ENCODE measurements around the gene AATK. TPM values are rescaled to one million over a fixed set of nuclear protein-coding genes. Genes with fewer than 3 reads are reported as not detected.

The AATK gene
- polyA plus RNA-seq, 2 of the 4 experiments (the other 2 are of a cell fraction): 0.26 to 0.37 TPM

DNA sequence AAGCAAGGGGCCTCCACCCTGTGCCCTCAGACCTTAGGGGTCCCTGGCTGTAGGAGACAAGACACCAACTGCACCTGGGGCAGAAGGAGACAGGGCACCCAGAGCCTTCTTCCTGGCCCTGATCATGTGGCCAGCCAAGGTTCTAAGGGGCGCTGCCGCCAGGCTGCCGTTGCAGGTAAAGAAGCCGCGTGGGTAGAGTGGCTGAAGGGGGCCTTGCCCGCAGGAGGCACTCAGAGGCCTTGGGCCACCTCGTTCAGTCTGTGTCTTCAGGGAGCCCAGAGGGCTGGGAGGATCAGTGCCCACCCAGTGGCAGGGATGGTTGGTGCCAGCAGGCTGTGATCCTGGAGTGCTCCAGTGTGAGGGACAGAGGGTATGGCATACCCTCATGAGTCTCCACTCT, 1.6 kb upstream of the AATK start:
- H3K4me1 ChIP-seq: peaks cover 6% of the 10 kb centered on the region; the same call in 2 of the 3 replicates

DNA sequence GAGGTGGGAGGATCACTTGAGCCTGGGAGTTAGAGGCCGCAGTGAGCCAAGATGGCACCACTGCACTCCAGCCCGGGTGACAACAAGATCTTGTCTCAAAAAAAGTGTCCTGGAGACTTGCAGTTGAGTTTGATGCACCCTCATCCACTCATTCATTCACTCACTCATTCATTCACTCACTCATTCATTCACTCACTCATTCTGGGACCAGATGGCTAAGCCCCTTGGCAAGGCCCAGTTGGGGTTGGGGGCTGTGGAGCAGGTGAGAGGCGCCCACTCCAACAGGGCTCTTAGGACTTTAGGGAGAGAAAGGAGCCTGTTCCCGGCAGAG, 1.1 kb upstream of the AATK start:
- Histone ChIP-seq H3K4me3 (no peak overlapping the region), H3K4me1 (peaks cover 6% of the 10 kb centered on the region; the same call in 2 of the 3 replicates), H3K4me2 (no peak overlapping the region), H3K9me3 (no peaks in the 10 kb centered on the region), H3K27ac (no peak overlapping the region)
- DNase-seq (ENCODE audit: low read depth in 1 of 2, low spot score in 1 of 2): no peak
- WGBS (ENCODE audit: missing lambda C conversion rate): 81% methylated on average over 4 of the region's 4 CpGs
- no peak for FAIRE-seq
- CTCF ChIA-PET: no interaction called here
- POLR2A ChIA-PET: no interaction called here
- TF ChIP-seq RNF2 (IDR thresholded peaks at IDR 0.05; ENCODE audit: borderline replicate concordance, low read depth): no peak
- TF ChIP-seq ZC3H11A (IDR thresholded peaks at IDR 0.05): no peak
- no peak for TF ChIP-seq JUN (IDR thresholded peaks at IDR 0.05)
- TF ChIP-seq, protein P1, sequence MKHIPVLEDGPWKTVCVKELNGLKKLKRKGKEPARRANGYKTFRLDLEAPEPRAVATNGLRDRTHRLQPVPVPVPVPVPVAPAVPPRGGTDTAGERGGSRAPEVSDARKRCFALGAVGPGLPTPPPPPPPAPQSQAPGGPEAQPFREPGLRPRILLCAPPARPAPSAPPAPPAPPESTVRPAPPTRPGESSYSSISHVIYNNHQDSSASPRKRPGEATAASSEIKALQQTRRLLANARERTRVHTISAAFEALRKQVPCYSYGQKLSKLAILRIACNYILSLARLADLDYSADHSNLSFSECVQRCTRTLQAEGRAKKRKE (CRISPR knock-in tag; IDR thresholded peaks at IDR 0.05; ENCODE audit: low read depth): no peak
- TF ChIP-seq ESRRA (IDR thresholded peaks at IDR 0.05; ENCODE audit: borderline replicate concordance, low read length): no peak
- TF ChIP-seq POLR2A (IDR thresholded peaks at IDR 0.05; ENCODE audit: low read length): no peak
- TF ChIP-seq JUNB (IDR thresholded peaks at IDR 0.05): no peak
- no peak for TF ChIP-seq EHF (CRISPR knock-in tag; IDR thresholded peaks at IDR 0.05)
- TF ChIP-seq, protein P2, sequence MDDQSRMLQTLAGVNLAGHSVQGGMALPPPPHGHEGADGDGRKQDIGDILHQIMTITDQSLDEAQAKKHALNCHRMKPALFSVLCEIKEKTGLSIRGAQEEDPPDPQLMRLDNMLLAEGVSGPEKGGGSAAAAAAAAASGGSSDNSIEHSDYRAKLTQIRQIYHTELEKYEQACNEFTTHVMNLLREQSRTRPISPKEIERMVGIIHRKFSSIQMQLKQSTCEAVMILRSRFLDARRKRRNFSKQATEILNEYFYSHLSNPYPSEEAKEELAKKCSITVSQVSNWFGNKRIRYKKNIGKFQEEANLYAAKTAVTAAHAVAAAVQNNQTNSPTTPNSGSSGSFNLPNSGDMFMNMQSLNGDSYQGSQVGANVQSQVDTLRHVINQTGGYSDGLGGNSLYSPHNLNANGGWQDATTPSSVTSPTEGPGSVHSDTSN (IDR thresholded peaks at IDR 0.05): no peak
- TF ChIP-seq EHMT2 (IDR thresholded peaks at IDR 0.05; ENCODE audit: low read depth): no peak
- no peak for TF ChIP-seq RCOR1 (IDR thresholded peaks at IDR 0.05; ENCODE audit: low read depth, low read length)
- ATAC-seq: no peak

More for the DNA sequence above, 1.6 kb upstream of the AATK start:
- CTCF ChIA-PET: interaction anchor here (4.2 kb wide), 1 partner anchor 25 kb away, joined by 22 read pairs; no protein-coding TSS in a partner anchor
- no peak overlapping the region for H3K27ac ChIP-seq
- peak in 1 of 2 experiments; percentile 5; a peak in 2 of 6 replicates for ATAC-seq
- H3K9me3 ChIP-seq: no peaks in the 10 kb centered on the region
- no peak overlapping the region for H3K4me3 ChIP-seq
- DNase-seq (ENCODE audit: low read depth in 1 of 2, low spot score in 1 of 2): no peak
- WGBS (ENCODE audit: missing lambda C conversion rate): 89% methylated on average over 6 of the region's 7 CpGs
- FAIRE-seq: no peak
- no peak overlapping the region for H3K4me2 ChIP-seq
- no peak for TF ChIP-seq ZNF302 (CRISPR knock-in tag; IDR thresholded peaks at IDR 0.05)
- POLR2A ChIA-PET: no interaction called here

DNA sequence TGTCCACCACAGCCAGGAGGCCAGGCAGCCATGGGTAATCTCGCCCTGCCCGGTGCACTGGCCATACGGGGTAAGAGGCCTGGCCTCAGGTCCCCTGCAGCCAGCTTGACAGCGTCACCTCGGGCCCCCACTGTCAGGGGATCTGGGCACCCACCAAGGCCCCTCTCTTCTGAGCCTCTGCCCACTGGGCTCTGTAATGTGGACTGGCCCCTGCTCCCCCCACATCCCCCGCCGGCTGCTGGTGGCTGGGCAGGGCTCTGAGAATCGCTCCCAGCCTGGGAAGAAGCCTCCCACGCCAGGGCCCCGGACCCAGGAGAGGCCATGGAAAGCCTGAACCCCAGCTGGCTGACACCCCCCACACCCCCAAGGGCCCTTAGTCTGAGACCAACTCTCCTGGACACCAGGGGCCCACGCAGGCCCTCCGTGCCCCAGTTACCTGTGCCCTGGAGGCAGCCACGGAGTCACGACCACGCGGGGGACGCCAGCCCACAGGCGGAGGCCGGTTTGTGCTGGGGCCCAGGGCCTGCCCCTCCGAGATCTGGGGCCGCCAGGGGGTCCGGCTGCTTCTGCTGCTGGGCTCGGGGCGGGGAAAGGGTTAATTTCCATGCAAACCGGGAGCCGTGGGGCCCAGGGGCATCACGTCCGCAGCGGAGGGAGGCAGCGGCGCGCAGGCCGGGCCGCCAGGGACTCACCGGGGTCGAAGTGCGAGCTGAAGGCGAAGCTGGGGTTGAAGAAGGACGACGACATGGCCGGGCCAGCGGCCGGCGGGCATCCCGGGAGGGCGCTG, 582 bp downstream of the AATK start, which contains the start of gene PVALEF:
PVALEF (plus strand) TSS at position 262 of the 787 bp plus-strand sequence. CDS start 15,720 bp downstream, outside the sequence.
- POLR2A ChIA-PET: no interaction called here
- Histone ChIP-seq H3K9me3 (no peaks in the 10 kb centered on the region), H3K27ac (peak within 1 kb of the TSS; percentile 54 to 86; a peak in 5 of 6 replicates), H3K4me1 (peaks cover 6% of the 10 kb centered on the region; the same call in 2 of the 3 replicates), H3K4me3 (peak within 1 kb of the TSS; percentile 50), H3K4me2 (peak within 1 kb of the TSS; percentile 87)
- CTCF ChIA-PET: interaction anchor here (0.5 to 3.1 kb wide), 5 partner anchors 12 to 179 kb away, joined by 3 to 18 read pairs (median 4); no protein-coding TSS in a partner anchor
- DNase-seq (ENCODE audit: low read depth in 1 of 2, low spot score in 1 of 2) (peak; percentile 31 to 70), ATAC-seq (peak; percentile 33 to 60; a peak in 5 of 6 replicates), FAIRE-seq (no peak)
- WGBS (ENCODE audit: missing lambda C conversion rate): 34% methylated on average over 35 of the region's 46 CpGs
- TF ChIP-seq CHD4 (IDR thresholded peaks at IDR 0.05; ENCODE audit: borderline replicate concordance) (no peak), JUN (IDR thresholded peaks at IDR 0.05) (no peak), TP53 (CRISPR knock-in tag; IDR thresholded peaks at IDR 0.05) (no peak), HOXA7 (CRISPR knock-in tag; IDR thresholded peaks at IDR 0.05) (no peak), KDM1A (IDR thresholded peaks at IDR 0.05; ENCODE audit: low read depth) (no peak)

Measured in A549 (cell line).